Stomach (tissue), 9 donors: ENCODE measurements around the gene LRFN2. TPM values are rescaled to one million over a fixed set of nuclear protein-coding genes. Genes with fewer than 3 reads are reported as not detected.
A peak's percentile ranks its signal among the peaks of the same experiment; 100 is the strongest.

Experiments used
- DNase-seq, 2 donors: peaks; one replicate each; pipeline versions ENCODE4 v3.0.0 to v3.0.0-alpha.2; 2013 to 2019
- H3K27ac ChIP-seq, 5 donors: fragments of 200-600 bp in 4 of 5; sonication (generic) in 4 of 5; one replicate each; pipeline ENCODE4 v1.5.1; 2013 to 2019; ENCODE audit warnings: mild to moderate bottlenecking in 1 of 5, moderate library complexity in 1 of 5
- H3K27me3 ChIP-seq, 3 donors: fragments of 200-600 bp; sonication (generic); one replicate each; pipeline ENCODE4 v1.5.1; 2017 to 2019; ENCODE audit warnings: mixed run types in 1 of 3
- H3K36me3 ChIP-seq, 4 donors: fragments of 200-600 bp; sonication (generic); 1 replicate in 3 of 4; 2 replicates in 1 of 4; pipeline ENCODE4 v1.5.1; 2016 to 2019
- H3K4me1 ChIP-seq, 4 donors: fragments of 200-600 bp; sonication (generic); one replicate each; pipeline ENCODE4 v1.5.1; 2016 to 2019
- H3K4me3 ChIP-seq, 4 donors: fragments of 200-600 bp; sonication (generic) in 3 of 4; one replicate each; pipeline ENCODE4 v1.5.1; 2016 to 2019; ENCODE audit warnings: mild to moderate bottlenecking in 1 of 4
- H3K9me3 ChIP-seq, 4 donors: fragments of 200-600 bp; sonication (generic); one replicate each; pipeline ENCODE4 v1.5.1; 2016 to 2019
- EP300 ChIP-seq: sonication (generic); formaldehyde crosslinking; IDR thresholded peaks from one replicate; pipeline ENCODE4 v1.6.1; 2017; ENCODE audit warnings: antibody characterized with exemption
- POLR2A ChIP-seq, 4 donors: fragments of 450-650 bp; IDR thresholded peaks; one replicate each; pipeline ENCODE4 v1.6.1; 2016; ENCODE audit warnings: antibody characterized with exemption in 4 of 4, control low read depth in 2 of 4, mild to moderate bottlenecking in 1 of 4, moderate library complexity in 1 of 4
- POLR2AphosphoS5 ChIP-seq, 3 donors: sonication (generic); formaldehyde crosslinking; IDR thresholded peaks; one replicate each; pipeline ENCODE4 v1.6.1; 2016; ENCODE audit warnings: antibody characterized with exemption in 3 of 3
- WGBS, 5 donors: extraction: QIAGEN DNeasy Blood & Tissue Kit in 3 of 5; methylation state at CpG; one replicate each; pipeline versions ENCODE4 v1.1.5 to v1.1.7; 2013 to 2018; 5-methylcytosine and 5-hydroxymethylcytosine counted together
- intact Hi-C: fragments of 100-400 bp; cut with DNase I; formaldehyde crosslinking; loops from one replicate; pipeline ENCODE4 v1.15.1; 2023; ENCODE audit warnings: low total_unique reads
- polyA plus RNA-seq, 3 donors: library from polyadenylated mRNA; stranded (reverse); fragments of 200-250 nt; gene quantifications; one replicate each; pipeline ENCODE4 v1.2.3, GENCODE V29; 2013
- total RNA-seq, 5 donors: library from RNA; depleted of rRNA; stranded (reverse); fragments of >200 nt; gene quantifications; one replicate each; pipeline versions ENCODE4 v1.1.0 to v1.2.3, GENCODE V29; 2014 to 2016
- TF ChIP-seq, protein P1 (sequence below), 7 experiments: fragments of 450-650 bp in 4 of 7; fragments of 200-600 bp in 3 of 7; sonication (generic) in 3 of 7; IDR thresholded peaks; one replicate each; pipeline ENCODE4 v1.5.1; 2016 to 2019; ENCODE audit warnings: antibody characterized with exemption in 7 of 7, control low read depth in 2 of 7, mild to moderate bottlenecking in 1 of 7
- donor health status: healthy with polysubstance abuse.
- donor health status: Bipolar disorder and iron deficiency.
- donor health status: healthy.

Gene LRFN2
- total and polyA plus RNA-seq, 8 donors = 0.10 TPM; not detected in 7

DNA sequence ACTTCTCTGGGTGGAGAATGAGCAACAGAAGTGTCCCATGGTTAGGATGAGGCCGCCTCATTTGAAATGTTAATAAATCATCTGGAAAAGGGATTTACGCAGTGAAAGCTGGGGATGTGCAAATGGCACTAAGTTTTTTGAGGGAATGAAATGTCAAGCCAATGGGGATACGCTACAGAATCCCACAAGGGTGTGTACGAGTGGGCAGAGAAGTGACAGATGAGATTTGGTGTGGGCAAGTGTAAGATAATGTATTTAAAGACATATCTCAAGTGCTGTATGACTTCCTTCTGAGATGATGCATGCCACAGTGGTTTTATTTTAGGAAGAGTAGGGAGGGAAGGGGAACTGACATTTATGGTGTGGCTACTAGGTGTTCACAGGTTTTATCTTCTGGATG, 100.6 kb downstream of the LRFN2 start:
- Histone ChIP-seq H3K27ac (no peak overlapping the region), H3K4me1 (no peaks in the 10 kb centered on the region), H3K36me3 (no peaks in the 10 kb centered on the region), H3K27me3 (peaks cover 0 to 5% (median 0%) of the 10 kb centered on the region in 3 donors), H3K9me3 (no peaks in the 10 kb centered on the region), H3K4me3 (no peak overlapping the region)
- no peak for DNase-seq
- TF ChIP-seq POLR2A (IDR thresholded peaks at IDR 0.05) (no peak), POLR2AphosphoS5 (IDR thresholded peaks at IDR 0.05) (no peak), EP300 (no peak)
- TF ChIP-seq, protein P1, sequence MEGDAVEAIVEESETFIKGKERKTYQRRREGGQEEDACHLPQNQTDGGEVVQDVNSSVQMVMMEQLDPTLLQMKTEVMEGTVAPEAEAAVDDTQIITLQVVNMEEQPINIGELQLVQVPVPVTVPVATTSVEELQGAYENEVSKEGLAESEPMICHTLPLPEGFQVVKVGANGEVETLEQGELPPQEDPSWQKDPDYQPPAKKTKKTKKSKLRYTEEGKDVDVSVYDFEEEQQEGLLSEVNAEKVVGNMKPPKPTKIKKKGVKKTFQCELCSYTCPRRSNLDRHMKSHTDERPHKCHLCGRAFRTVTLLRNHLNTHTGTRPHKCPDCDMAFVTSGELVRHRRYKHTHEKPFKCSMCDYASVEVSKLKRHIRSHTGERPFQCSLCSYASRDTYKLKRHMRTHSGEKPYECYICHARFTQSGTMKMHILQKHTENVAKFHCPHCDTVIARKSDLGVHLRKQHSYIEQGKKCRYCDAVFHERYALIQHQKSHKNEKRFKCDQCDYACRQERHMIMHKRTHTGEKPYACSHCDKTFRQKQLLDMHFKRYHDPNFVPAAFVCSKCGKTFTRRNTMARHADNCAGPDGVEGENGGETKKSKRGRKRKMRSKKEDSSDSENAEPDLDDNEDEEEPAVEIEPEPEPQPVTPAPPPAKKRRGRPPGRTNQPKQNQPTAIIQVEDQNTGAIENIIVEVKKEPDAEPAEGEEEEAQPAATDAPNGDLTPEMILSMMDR (IDR thresholded peaks at IDR 0.05) = no peak
- intact Hi-C loops = no loop called here
- 76 to 89% (median 82%) methylated on average over 4 of the region's 4 CpGs for WGBS, 5 donors

DNA sequence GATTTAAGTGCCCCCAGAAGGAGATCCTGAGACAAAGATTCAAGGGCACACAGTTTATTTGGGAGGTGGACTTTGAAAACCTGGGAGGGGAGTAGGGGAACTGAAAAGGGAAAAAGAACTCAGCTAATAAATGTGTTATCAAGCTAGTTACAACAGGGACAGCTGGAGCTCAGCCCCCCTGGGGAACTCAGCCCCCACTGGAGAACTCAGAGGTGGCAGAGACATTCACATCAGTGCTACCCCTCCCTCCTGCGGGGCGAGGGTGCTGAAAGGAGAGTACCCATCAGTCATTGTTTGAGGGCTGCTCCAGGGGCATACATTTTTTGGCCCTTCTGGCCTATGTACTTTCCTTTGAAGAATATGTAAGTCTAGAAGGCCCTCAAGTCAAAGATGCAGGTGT, 101.4 kb downstream of the LRFN2 start:
- 71 to 90% (median 78%) methylated on average over 2 of the region's 2 CpGs for WGBS, 5 donors
- H3K36me3 ChIP-seq = no peaks in the 10 kb centered on the region
- no peak overlapping the region for H3K27ac ChIP-seq
- H3K27me3 ChIP-seq = peaks cover 0 to 5% (median 0%) of the 10 kb centered on the region in 3 donors
- H3K4me3 ChIP-seq = no peak overlapping the region
- no peaks in the 10 kb centered on the region for H3K4me1 ChIP-seq
- intact Hi-C loops = no loop called here
- DNase-seq = no peak
- H3K9me3 ChIP-seq = no peaks in the 10 kb centered on the region
- no peak for TF ChIP-seq POLR2AphosphoS5 (IDR thresholded peaks at IDR 0.05)
- no peak for TF ChIP-seq EP300

DNA sequence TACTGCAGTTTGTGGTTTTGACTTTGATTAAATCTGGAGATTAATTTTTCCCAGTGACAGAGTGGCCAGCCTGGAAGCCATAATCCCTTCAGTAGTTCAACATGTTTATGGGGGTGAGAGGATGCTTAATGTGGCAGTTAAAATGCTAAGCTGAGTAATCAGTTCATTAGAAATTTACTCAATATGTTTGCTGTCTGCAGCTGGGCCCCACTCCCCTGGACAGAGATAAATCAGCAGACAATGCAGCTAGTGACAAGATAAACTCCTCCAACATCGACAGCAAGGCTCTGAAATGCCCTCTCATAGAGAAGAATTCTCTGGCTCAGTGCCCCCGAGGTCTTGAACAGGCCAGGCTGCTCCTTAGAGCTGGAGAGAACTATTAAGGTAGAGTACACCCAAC, 101.9 kb downstream of the LRFN2 start:
- peaks cover 0 to 5% (median 0%) of the 10 kb centered on the region in 3 donors for H3K27me3 ChIP-seq
- no peak overlapping the region for H3K27ac ChIP-seq
- peak in 1 of 2 donors; percentile 26 for DNase-seq
- no peaks in the 10 kb centered on the region for H3K36me3 ChIP-seq
- H3K4me3 ChIP-seq = no peak overlapping the region
- TF ChIP-seq, protein P1 (IDR thresholded peaks at IDR 0.05) = no peak
- TF ChIP-seq POLR2A (IDR thresholded peaks at IDR 0.05) = no peak
- no peak for TF ChIP-seq POLR2AphosphoS5 (IDR thresholded peaks at IDR 0.05)
- no peak for TF ChIP-seq EP300
- no peaks in the 10 kb centered on the region for H3K4me1 ChIP-seq
- intact Hi-C loops = no loop called here
- H3K9me3 ChIP-seq = no peaks in the 10 kb centered on the region
- WGBS, 5 donors = 12 to 19% (median 13%) methylated on average over 2 of the region's 2 CpGs

DNA sequence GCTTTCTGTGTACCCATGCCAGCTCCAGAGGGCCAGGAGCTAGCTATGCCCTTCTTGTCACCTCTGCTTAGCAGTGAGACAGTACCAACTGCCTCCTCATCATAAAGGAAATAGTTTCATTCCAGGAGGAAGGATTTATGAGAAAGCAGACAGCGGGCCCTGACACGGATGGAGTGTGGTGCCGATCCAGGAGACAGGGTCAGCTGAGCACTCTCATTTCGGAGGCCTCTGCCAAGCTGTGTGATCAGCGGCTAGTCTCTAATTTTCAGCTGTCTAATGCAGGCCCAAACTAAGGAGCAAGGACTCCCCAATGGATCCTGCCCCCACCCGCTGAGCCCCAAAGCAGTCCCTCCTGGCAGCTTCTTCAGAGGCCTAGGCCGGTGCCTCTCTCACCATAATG, 103.1 kb downstream of the LRFN2 start:
- Histone ChIP-seq H3K9me3 (no peaks in the 10 kb centered on the region), H3K36me3 (no peaks in the 10 kb centered on the region), H3K27ac (no peak overlapping the region), H3K27me3 (peaks cover 0 to 5% (median 0%) of the 10 kb centered on the region in 3 donors), H3K4me3 (no peak overlapping the region), H3K4me1 (no peaks in the 10 kb centered on the region)
- 79 to 94% (median 86%) methylated on average over 7 of the region's 7 CpGs for WGBS, 5 donors
- TF ChIP-seq, protein P1 (IDR thresholded peaks at IDR 0.05) = no peak
- no peak for TF ChIP-seq EP300
- TF ChIP-seq POLR2AphosphoS5 (IDR thresholded peaks at IDR 0.05) = no peak
- no peak for TF ChIP-seq POLR2A (IDR thresholded peaks at IDR 0.05)
- DNase-seq = no peak
- intact Hi-C loops = no loop called here

DNA sequence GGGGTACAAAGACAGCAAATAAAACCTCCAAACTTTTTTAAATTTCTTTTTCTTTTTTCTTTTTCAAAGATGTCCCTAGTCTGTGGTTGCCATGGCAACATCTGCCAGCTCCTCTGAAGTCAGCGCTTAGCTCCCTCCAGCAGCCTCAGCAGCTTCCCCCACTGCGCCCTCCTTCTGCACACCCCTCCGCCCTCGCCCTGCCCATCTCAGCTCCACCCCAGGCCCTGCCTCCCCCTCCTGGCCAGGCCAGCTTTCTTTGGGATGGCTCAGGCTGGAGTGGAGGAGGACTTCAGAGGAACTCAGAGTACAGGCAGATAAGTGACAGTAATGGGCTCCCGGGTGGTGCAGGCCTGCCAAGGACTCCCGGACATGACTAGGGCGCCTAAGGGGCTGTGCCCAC, 104.6 kb downstream of the LRFN2 start:
- WGBS, 5 donors = 63 to 77% (median 74%) methylated on average over 4 to 7 of the region's 7 CpGs

More for the DNA sequence above, 104.6 kb downstream of the LRFN2 start:
- Histone ChIP-seq H3K4me3 (no peak overlapping the region), H3K9me3 (no peaks in the 10 kb centered on the region), H3K36me3 (no peaks in the 10 kb centered on the region), H3K4me1 (no peaks in the 10 kb centered on the region), H3K27ac (no peak overlapping the region), H3K27me3 (peaks cover 0 to 11% (median 0%) of the 10 kb centered on the region in 3 donors)
- no peak for TF ChIP-seq POLR2A (IDR thresholded peaks at IDR 0.05)
- TF ChIP-seq EP300 = no peak
- TF ChIP-seq, protein P1 (IDR thresholded peaks at IDR 0.05) = no peak
- no peak for TF ChIP-seq POLR2AphosphoS5 (IDR thresholded peaks at IDR 0.05)
- DNase-seq = peak in 1 of 2 donors; percentile 40
- intact Hi-C loops = no loop called here
